GM18526 (cell line): ENCODE data around the gene OAF.

Source experiments
- POLR2A ChIP-seq: IDR thresholded peaks from 3 replicates; pipeline ENCODE4 v1.6.1; 2011; ENCODE audit not compliant: insufficient read length; ENCODE audit errors: extremely low read depth

The OAF gene

DNA sequence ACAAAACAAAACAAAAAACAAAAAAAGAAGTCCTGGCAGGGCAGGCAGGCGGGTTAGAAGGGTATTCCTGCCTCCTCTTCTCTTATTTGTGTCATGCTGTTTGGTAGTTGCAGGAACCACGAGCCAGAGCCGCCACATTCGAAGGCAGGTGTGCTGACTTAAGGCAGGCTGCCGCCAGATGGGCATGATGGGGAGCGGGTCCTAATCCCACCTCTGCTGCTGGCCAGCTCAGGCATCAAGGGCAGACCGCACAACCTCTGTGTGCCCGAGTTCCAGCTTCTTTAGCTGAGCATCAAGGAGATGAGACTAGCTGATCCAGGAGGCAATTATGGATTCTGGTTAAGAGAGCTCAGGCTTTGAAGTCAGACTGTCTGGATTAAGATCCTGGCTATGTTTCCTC is 12.1 kb downstream of the OAF start:
- no peak for TF ChIP-seq POLR2A

- TF ChIP-seq POLR2A, result no peak
Measured at GRCh38 chr11:120223793-120224192, 13.0 kb downstream of the OAF start.

DNA sequence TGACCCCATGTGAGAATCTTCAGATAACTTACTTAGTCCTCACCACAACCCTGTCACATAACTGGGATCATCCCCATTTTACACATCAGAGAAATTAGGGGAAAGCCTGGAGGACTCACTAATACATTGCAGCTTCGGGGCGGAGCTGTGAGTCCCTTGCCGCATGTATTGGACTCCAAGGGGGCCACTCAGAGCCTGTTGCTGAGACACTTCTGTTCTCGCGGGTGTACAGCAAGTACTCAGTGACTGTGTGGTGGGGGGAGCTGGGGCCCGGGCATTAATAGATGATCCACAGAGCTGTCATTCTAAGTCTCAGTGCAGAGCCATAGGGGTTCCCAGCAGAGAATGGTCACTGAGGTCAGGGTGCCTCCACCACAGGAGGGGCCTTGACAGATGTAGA is 13.5 kb downstream of the OAF start:
- no peak for TF ChIP-seq POLR2A

DNA sequence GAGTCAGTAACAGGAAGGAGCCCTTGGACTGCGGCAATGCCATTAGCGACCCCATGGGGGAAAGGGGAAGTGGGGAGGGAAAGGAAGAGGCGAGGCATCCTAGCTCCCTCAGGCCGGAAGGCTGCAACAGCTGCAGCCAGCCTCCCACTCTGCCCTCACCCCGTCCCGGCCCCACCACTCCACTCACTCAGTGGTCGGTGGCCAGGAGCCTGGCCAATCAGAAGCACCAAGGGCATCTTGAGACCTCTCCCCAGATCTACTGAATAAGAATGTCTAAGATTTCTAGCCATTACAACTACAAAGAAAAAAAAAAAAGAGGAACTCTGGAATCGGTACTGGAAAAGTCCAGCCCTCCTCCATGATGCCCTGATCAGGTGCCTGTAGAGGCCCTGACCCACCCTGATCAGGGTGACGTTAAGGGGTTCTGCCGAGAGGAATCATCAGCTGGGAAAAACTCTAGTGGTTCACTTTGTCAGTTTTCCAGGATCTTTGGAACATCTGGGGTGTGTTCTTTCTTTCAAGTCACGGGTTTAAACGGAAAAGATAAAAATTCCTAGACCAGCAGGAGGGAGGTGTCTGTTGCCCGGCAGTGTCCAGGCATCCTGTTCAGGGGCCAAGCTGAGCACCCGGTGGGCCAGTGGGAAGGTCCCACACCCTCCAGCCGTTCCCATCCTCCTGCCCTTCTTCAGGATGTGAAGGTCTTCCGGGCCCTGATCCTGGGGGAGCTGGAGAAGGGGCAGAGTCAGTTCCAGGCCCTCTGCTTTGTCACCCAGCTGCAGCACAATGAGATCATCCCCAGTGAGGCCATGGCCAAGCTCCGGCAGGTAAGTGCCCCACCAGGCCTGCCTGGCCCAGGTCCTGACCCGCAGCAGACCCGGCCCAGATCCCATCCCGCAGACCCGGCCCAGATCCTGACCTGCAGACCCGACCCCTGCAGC is 14.4 kb downstream of the OAF start:
- TF ChIP-seq POLR2A, result no peak

GRCh38 chr11:120226242-120226641 is 15.4 kb downstream of the OAF start:
- TF ChIP-seq POLR2A, result no peak

DNA sequence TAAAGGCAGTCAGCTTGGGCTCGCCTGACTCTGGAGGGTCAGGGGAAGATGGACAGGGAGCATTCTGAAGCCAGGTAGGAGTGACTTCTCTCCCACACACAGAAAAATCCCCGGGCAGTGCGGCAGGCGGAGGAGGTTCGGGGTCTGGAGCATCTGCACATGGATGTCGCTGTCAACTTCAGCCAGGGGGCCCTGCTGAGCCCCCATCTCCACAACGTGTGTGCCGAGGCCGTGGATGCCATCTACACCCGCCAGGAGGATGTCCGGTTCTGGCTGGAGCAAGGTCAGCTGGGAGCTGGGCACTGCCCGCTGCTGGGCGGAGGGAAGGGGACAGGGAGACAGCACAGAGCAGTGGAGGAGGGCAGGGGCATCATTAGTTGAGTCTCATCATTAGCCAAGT is 15.9 kb downstream of the OAF start:
- TF ChIP-seq POLR2A, result no peak

DNA sequence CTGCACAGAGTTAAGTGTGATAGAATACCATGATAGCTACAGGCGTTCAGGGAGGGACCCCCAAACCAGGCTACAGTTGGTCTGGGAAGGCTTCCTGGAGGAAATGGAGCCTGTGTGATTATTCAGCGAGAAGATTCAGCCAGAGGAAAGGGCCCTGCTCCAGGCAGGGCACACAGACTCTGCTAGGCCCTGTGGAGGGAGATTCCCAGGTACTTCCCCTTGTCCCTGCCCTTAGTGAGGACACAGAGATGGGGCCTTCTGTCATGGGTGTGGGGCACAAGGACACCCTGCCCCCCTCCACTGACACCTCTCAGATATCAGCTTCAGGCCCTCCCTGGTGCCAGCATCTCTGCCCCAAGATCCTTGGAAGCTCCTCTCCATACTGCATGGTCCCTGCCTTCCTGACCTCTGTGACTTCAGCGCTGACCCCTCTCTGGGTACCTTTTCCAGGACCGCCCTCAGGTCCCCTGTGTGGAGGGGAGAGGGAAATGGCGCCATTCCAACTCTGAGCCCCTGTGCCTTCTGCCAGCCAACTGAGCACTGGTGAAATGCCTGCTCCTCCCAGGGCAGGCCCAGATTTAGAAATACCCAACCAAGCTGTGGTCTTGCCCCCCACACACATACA is 16.5 kb downstream of the OAF start:
- no peak for TF ChIP-seq POLR2A

DNA sequence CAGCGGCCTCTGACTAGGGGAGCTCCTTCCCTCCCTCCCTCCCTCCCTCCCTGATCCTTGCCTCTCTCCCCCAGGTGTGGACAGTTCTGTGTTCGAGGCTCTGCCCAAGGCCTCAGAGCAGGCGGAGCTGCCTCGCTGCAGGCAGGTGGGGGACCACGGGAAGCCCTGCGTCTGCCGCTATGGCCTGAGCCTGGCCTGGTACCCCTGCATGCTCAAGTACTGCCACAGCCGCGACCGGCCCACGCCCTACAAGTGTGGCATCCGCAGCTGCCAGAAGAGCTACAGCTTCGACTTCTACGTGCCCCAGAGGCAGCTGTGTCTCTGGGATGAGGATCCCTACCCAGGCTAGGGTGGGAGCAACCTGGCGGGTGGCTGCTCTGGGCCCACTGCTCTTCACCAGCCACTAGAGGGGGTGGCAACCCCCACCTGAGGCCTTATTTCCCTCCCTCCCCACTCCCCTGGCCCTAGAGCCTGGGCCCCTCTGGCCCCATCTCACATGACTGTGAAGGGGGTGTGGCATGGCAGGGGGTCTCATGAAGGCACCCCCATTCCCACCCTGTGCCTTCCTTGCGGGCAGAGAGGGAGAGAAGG is 18.1 kb downstream of the OAF start:
- no peak for TF ChIP-seq POLR2A

- TF ChIP-seq POLR2A, result no peak
Measured at GRCh38 chr11:120229451-120230424, 18.9 kb downstream of the OAF start.

DNA sequence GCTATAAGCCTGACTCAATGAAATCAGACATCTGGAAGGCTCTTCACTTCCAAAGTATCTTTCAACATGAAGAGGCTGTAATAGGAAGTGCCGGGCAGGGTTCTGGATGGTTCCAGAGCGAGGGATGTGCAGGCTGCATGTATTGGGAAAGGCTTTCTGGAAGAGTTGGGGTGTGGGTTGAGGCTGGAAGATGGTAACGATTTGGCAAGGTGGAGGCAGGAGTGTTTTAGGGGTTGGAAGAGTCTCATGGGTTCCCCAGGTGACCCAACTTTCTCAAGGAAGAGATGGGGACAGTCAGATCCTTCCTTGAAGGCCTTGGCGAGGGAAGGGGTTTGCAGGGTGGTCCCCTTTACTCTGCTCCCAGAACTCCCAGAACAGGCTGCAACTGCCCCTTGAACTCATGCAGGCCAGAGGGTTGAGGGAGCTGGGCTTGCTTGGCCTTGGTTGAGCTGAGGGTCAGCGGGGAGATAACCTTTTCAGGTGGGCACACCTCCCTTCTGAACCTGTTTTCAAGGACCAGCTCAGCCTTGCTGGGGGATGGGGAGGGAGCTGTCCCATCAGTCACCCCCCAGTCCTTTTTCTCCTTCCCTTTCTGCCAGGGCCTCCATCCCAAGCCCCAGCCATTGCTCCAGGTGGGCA is 19.7 kb downstream of the OAF start:
- no peak for TF ChIP-seq POLR2A

DNA sequence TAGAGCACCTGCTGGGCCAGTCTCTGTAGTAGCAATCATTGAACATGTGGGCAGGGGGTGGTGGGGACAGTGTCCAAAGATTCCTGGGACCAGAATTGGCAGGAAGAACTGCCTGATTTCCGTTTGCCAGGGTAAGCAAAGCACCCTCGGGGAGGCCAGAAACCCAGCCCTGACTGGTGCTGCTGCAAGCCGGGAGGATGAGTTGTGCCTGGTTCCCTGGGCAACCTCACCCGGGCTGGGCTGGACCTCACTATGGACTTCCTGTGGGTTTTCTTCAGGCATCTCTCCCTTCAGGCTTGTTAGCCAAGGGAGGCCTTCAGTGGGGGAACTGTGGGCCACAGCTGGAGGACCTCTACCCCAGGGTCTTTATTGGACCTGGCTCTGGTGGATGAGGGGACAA is 21.1 kb downstream of the OAF start:
- no peak for TF ChIP-seq POLR2A

- TF ChIP-seq POLR2A, result no peak
Measured at GRCh38 chr11:120233207-120233803, 22.5 kb downstream of the OAF start.

DNA sequence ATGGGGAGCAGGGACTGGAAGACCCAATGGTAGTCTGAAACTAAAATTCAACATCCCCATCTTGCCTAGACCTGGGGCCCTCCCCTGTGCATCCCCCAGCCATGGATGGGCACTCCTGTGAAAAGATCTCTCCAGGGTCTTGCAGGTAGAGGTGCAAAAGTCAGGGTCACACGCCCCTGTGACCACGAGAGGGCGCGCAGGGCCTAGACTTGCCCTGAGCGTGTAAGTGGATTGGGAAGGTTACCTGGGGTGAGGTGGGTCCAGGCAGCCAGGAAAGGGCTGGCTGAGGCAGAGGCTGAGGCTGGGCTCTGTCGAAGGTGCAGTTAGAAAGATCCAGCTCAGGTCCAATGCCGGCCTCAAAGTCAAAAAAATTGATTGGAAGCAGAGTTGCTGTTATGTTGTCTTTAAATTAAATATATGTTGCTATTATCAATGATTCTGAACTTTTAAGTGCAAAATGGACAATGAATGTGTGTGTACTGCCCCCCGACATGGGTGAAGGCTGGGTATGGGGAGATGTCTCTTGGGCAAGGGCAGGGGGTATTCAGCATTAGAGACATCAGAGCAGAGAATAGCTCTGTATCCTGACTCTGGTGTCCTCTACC is 24.3 kb downstream of the OAF start:
- no peak for TF ChIP-seq POLR2A

DNA sequence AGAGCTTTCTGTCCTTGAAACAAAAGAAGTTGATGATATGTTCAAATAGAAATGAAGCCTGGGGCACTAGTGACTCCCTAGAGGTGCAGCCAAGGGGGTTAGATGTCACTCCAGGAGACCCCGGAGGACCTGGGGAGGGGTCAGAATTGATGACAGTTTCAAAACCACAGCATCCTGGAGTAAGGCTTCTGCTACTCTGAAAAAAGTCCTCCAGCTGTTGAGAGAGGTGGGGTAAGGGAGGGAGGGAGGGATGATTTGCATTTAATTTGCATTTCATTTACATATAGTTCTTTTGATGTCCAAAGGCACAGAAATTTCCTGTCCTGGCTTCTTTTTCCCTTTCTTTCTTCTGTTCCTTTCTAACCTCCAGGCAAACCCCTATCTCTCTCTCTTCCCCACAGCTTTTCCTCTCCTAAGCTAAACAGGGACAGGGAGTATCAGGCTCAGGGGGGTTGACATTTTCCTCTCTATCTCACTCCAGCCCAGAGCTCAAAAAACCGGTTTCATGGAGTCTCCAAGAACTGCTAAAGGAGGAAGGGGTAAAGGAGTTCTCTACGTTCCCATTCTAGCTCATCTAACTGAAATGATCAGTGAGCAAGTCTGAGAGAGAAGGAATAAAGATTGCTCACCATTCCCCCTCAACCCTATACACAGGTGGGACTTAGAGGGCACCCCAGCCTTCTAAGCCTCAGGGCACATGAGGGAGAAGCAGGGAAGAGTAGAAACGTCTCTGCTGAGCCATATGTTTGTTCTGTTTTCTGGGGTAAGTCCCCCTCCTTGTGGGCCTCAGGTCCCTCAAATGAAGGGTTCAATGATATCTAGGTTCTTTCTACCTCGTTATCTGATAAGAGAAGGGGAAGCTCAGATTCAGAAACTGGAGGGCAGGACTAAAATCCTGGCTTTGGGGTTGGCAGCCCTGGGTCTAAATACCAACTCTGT is 25.6 kb downstream of the OAF start:
- TF ChIP-seq POLR2A, result peak; percentile 25
